Fibroblast of pulmonary artery (primary cell): ENCODE data around the gene ADAM8.

Source experiments
- DNase-seq: peaks from one replicate; pipeline ENCODE4 v3.0.0-alpha.2; 2010; ENCODE audit warnings: low read depth
- H3K4me3 ChIP-seq: replicated peaks from 2 replicates; pipeline ENCODE4 v1.5.1; 2011; ENCODE audit warnings: low read depth, mild to moderate bottlenecking, control low read depth, low read length, moderate library complexity
- CTCF ChIP-seq: IDR thresholded peaks from 2 replicates; pipeline ENCODE4 v1.5.1; 2011; ENCODE audit warnings: mild to moderate bottlenecking, control low read depth, low read length, inconsistent platforms; ENCODE audit errors: missing control alignments

ADAM8 gene

GRCh38 chr10:133282846-133283390, 6.2 kb upstream of the ADAM8 start:
- no peak for DNase-seq
- TF ChIP-seq CTCF = no peak
- H3K4me3 ChIP-seq = no peak overlapping the region

- H3K4me3 ChIP-seq = no peak overlapping the region
- no peak for DNase-seq
- no peak for TF ChIP-seq CTCF
Observed at GRCh38 chr10:133281628-133282372, 5.1 kb upstream of the ADAM8 start.

GRCh38 chr10:133281084-133281483, 4.4 kb upstream of the ADAM8 start:
- H3K4me3 ChIP-seq = no peak overlapping the region
- DNase-seq = no peak

DNA sequence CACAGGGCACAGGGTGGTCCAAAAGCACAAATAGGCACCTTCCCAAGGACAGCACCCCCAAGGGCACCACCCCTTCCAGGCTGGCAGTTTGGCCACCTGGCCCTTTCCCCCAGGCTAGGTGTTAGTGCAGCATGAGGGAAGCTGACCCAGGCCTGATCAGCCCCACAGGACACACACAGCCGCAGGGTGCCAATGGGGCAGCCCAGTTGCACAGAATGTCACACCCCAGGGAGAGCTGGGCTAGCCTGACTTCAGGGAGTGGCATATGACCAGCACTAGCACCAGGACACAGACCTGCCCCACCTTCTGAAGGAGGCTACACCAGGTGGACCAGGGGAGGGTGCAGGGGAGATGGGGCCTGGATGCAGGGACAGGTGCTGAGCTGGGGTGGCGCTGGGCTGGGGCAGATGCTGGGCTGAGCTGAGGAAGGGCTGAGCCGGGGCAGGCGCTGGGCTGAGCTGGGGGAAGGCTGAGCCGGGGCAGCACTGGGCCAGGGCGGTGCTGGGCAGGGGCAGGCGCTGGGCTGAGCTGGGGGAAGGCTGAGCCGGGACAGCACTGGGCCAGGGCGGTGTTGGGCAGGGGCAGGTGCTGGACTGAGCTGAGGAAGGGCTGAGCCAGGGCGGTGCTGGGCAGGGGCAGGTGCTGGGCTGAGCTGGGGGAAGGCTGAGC, 3.9 kb upstream of the ADAM8 start:
- TF ChIP-seq CTCF = no peak
- H3K4me3 ChIP-seq = no peak overlapping the region
- no peak for DNase-seq

More at GRCh38 chr10:133281084-133281483, 4.4 kb upstream of the ADAM8 start:
- no peak for TF ChIP-seq CTCF

DNA sequence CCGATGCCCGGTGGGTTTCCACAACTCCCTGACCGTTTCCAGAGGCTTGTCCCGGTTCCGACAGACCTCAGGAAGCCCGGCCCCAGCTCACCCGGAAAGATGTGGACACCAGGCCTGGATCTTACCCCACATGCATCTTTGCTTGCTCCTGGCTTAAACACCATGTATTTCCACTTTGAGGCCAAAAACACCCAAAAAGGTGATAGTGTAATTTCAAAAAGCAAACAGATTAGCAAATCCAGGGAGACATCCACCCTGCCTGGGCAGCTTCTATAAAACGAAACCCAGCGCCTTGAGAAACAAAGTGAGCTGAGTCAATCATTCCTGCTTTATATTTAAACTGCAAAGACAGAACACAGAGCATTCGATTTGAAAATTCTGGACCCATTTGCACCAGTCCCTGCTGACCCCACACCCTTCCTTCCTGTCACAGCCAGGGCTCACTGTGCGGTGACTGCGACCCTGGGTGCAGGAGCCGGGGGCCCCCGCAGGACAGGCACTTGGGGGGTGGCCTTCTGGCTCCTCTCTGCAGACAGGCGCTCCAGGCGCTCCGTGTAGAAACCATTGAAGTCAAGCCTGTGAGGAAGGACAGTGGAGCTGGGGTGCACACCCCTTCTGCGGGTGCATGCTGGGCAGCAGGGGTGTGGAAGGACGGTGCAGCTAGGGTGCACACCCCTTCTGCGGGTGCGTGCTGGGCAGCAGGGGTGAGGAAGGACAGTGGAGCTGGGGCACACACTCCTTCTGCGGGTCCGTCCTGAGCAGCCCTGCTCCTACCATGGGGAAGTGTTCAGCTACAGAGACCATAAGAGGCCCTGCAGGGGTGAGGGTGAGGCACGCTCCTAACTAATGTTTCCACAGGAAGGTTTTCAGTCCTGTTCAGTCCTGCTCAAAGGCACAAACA, 2.9 kb upstream of the ADAM8 start:
- DNase-seq = no peak
- TF ChIP-seq CTCF = no peak
- no peak overlapping the region for H3K4me3 ChIP-seq

DNA sequence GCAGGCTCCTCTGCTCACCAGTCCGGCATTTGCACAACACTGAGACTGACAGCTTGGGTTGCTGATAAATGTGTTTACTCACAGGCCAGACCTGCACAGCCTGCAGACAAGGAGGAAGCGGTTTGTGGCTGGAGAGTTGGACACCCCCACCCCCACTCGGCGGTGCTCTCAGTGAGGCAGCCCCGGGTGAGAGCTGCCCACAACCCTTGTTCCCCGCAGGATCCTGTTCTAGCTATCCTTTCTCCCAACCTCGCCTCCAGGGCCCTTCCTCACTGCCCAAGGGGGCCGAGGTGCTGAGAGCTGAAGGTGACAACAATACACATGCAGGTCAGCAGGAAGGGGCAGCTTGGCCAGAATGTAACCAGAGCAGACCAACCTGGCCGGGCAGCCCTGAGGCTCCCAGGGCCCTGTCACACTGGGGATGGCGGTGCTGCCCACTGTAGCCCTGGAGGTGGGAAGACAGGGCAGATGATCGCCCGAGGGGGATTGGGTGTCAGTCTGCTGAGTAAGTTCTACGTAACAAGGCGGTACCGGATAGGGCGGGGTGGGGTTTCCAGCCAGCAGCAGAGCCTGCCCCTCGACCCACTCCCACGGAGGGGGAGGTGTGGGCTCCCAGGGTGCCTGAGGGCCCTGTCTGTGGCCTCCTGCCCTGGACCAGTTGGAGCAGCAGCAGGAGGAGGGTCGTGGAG, 2.1 kb upstream of the ADAM8 start:
- H3K4me3 ChIP-seq = no peak overlapping the region
- no peak for TF ChIP-seq CTCF
- peak; percentile 48 for DNase-seq
